HG03108 (cell line): ENCODE data around the gene SLC6A9.

Experiments
- ATAC-seq: cut with Tn5 transposase; IDR thresholded peaks from one replicate; pipeline ENCODE4 v1.9.1; 2021; ENCODE audit warnings: moderate library complexity; ENCODE audit not compliant: unreplicated experiment

SLC6A9 gene

DNA sequence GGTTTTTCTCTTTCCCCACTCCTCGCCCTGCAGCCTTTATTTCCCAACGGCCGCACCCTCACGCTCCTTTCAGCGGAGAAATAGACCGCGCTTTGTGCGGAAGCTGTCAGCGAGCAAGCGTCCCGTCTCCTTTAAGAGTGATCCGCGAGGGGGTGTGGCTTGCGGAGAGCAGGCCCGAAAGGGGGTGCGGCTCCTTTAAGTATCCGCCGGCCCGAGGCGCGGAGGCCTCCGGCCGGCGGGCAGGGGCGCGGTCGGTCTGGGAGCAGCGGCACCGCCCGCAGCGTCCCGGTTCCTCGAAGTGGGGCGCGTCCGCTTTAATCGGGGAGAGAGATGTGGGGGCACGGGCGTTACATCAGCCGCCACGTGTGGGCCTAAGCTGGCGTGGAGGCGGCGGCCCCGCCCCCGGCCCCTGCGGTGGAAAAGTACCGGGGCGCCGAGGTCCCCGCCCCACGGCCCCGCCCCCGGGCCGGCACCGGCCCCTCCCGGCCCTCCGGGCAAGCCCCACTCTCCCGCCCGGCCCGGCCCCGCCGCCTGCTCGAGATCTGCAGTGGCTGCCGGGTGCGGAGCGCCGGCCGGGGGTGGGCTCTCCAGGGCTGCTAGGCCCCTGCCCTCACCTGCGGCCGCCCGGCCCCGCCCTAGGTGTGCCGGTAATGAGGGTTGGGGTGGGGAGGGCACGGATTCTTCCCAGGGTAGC is 1.2 kb downstream of the SLC6A9 start:
- ATAC-seq: peak; percentile 84

DNA sequence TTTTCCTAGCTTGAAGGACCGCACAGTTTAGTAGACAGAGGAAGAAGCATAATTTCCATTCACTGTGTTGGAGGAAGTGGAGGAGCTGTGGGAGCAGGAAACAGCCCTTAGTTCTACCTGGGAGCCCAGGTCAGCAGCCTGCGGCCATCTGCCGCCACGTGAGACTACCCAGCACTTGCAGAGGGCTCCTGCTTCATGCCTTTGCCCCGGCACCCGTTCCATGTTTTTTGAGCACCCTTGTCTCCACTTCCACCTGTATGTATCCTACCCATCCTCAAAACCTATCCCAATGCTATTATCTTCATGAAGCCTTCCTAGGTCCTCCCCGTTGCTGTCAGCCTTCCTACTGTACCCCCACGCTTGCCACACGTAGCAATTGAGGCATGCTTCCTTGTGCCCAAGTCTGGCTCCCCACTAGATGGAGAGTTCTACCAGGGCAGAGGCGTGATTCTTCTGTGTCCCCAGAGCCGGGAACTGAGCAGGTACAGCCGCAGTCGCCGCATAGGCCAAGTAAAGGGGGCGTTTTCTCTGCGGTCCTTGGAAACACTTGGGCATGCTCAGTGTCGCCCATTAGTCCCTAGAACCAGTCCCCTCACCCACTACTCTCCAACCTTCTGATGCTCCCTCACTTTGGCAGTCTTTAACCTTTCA is 1.9 kb downstream of the SLC6A9 start:
- ATAC-seq: peak; percentile 8

- no peak for ATAC-seq
Measured at GRCh38 chr1:44027320-44027719, 3.9 kb downstream of the SLC6A9 start.

GRCh38 chr1:44025816-44026215 is 5.4 kb downstream of the SLC6A9 start:
- no peak for ATAC-seq

- ATAC-seq: no peak
Measured at GRCh38 chr1:44024903-44025525, 6.2 kb downstream of the SLC6A9 start.

DNA sequence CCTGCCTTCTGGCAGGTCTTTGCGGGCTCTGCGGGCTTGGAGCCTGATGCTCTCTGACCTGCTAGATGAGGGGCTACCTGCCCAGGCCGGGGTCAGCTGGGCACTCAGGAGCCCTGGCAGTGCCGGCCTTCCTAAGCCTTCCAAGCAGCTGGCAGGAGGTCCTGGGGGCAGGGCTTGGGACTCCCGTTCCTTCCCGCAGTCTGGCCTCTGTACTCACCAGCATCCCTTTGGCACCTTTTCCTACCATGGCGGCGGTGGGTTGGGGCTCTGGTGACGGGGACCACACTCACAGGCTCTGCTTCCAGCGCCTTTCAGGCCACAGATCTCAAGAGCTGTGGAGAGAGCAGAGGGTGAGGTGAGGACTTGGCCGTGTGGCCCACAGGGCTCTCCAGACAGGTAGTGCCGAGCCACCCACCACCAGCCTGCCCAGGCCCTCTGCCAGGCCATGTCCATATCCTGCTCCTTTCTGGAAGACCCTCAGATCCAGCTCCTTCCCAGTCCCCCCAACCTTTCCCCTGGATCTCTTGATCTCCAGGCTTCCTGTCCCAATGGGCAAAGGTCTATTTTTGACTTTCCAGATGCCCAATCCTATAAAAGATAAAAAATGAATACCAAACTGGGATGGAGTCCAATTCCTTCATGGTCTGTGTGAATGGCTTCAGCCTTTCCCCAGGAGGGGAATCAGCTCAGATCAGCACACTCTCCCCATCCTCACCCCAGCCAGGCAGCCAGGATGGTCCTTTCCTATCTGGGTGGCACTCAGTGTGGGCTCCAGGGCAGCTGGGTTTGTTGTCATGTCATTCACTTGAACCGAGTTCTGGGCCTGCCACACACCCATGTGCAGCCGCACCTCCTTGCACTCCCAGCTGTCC is 7.0 kb downstream of the SLC6A9 start:
- no peak for ATAC-seq

DNA sequence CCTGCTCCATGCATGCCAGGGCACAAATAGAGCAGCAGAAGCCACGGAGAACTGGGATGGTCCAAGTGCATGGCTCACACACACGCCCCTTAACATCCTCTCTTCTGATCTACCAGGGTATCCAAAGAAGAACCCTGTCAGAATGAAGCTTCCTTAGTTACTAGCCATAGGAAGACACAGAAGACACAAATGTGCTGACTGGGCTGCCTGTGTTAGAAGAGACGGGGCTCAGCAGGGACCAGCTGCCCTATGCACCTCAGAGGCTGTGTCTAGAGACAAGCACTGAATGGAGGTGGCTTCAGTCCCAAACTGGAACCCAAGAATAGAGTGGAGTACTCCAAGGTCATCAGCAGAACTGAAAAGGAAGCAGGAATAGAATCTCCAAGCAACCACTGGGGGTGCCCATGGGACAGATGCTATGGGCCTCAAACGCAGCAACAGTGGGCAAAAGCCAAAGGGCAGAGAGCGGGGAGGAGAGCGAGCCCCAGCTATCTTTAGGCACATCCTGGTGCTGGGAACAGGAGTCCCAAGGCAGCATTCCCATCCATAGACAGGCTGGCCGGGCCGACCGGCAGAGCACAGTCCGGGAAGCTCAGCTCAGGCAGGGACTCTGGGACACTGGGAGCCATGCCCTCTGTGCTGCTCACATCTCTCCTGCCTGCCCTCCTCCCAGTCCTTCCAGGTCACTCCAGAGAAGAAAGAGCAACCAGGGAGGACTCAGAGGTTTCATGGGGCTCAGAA is 9.5 kb downstream of the SLC6A9 start:
- ATAC-seq: no peak

DNA sequence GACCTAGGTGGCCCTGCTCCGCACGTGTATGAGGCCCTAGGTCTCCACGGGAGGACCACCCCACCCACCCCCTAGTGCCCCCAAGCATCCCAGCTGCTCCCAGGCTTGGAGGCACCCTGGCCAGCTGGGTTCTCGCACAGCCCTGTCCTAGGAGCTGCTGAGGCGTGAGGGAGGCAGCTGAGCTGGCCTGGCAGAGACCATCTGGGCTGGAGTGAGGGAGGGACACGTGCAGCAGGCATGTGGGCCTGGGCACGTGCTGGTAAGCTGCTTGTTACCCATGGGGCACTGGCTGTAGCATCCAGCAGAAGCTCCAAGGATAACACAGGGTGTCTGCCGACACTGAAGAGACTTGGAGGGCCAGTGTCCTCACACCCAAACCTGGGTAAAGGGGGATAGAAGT is 10.1 kb downstream of the SLC6A9 start:
- no peak for ATAC-seq

DNA sequence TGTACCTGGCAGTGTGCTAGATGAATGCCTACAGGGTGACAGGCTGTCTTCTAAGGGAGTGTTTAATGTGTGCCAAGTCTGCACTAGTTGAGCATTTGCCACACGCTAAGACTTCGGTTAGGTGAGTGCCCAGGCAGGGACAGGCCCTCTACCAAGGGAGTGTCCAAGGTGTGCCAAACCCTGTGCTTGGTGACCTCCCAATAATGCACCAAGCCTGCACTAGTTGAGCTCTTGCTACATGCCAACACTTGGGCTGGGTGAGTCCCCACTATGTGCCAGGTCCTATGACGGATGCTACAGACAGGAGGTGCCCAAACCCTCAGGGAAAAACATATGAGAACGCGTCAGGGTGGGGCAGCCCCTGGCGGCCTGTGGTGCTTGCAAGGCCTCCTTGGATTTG is 10.8 kb downstream of the SLC6A9 start:
- ATAC-seq: no peak

- ATAC-seq: no peak
Measured at GRCh38 chr1:44019466-44019948, 11.8 kb downstream of the SLC6A9 start.

DNA sequence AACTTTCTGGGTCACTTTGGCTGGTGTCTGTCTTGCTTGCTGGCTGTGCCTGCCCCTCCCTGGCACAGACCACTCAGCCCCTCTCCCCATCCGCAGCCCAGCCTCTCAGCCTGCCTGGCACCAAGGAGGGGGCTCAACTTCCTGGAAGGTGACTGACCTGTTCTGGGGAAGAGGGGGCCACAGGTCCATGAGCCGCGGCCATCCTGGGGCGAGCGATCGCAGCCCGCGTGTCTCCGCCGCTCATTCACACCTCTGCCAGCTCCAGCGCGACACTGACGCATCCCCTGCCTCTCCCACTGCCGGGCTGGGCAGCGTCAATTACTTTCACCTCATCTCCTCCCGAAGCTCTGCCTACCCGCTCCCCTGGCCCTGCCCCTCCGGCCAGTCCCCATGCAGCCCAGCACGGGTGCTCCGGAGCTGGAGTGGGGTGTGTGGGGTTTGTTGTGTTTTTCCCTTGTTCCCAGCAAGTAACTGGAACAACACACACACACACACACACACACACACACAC is 14.3 kb downstream of the SLC6A9 start:
- no peak for ATAC-seq

- no peak for ATAC-seq
Measured at GRCh38 chr1:44016041-44016889, 15.0 kb downstream of the SLC6A9 start.

GRCh38 chr1:44015206-44015605 is 16.1 kb downstream of the SLC6A9 start:
- ATAC-seq: no peak

DNA sequence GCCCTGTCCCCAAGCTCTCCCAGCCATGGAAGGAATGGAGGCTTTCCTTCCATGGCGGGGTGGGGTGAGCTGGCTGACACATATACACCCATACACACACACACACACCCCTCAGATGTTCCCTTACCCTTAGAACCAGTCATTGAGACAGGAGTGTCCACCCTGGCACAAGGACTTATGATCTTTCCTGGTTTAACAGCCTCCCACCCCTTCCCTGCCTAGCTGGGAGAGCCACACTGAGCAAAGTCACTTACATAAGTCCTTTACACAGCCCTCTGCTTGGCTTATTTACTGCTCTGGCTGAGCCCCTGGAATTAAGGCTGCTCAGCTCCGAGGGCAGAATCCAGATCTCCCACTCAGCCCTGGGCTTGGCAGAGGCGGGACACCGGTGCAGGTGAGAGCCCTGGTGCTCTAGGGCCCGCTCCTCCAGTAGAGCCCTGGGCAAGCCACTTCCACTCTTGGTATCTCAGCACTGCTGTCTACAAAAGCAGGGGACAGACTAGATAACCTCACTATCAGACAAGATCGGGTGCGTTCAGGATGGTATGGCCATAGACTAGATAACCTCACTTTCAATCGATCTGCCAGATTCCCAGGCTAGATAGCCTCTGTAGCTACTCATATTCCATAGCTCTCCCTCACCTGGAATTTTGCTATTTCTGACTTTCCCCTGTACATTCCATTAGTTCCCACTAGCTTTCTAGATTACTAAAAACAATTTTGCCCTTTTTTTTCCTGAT is 16.7 kb downstream of the SLC6A9 start:
- no peak for ATAC-seq

DNA sequence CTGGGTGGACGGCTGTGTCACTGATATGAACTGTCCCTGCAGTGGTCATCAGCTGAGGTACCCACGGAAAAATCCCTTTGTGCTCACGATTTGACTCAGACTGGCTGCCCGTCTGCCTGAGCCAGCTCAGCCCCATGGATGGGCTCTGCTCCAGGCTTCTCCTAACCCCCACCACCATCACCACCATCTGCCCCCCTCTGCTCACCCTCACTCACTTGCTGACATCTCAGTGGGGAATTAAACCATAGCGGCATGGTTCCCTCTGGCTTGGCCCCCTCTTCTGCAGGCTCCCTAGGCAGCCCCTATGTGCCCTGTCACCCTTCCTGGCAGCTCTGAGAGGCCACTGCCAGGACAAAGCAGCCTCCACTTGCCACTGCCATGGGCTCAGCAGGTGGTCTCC is 17.3 kb downstream of the SLC6A9 start:
- no peak for ATAC-seq

GRCh38 chr1:44012941-44013609 is 18.2 kb downstream of the SLC6A9 start:
- ATAC-seq: no peak

DNA sequence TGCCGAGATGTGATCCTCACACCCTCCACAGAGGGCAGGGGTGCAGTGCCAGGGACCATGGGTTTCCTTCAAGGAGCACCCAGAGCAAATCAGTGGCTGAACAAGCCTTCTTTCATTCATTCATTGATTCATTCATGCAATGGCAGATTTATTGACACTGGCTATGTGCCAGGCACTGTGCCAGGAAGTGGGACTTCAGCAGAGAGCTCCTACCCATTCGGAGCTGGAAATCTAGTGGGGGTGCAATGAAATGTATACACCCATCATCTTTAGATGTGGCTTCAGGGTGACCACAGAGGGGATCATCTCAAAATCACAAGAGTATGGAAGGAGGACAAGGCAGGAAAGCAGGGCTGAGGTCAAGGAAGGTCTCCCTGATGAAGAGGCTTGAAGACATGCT is 18.9 kb downstream of the SLC6A9 start:
- no peak for ATAC-seq

GRCh38 chr1:44010935-44011471 is 20.3 kb downstream of the SLC6A9 start:
- ATAC-seq: no peak
